Measurements from ENCODE around the gene MARCHF11. TPM values are rescaled to one million over a fixed set of nuclear protein-coding genes. Genes with fewer than 3 reads are reported as not detected.

Gene MARCHF11
- total and polyA plus RNA-seq, 2 of the 4 experiments (the other 2 are of a cell fraction) = not detected

GRCh38 chr5:16049761-16050160 lies 129.8 kb downstream of the MARCHF11 start:
- H3K9me1 ChIP-seq (ENCODE audit: insufficient read depth, low read length) = no peaks in the 10 kb centered on the region
- no peak overlapping the region for H4K8ac ChIP-seq (ENCODE audit: low read depth in 2 of 2, low read length in 2 of 2)
- dilution Hi-C loops (cut with HindIII; ENCODE audit: low sequenced_read_pairs, unreplicated experiment) (no loop called here), in situ Hi-C loops (cut with MboI; ENCODE audit: low sequenced_read_pairs) (no loop called here), intact Hi-C loops (cut with micrococcal nuclease) (no loop called here)
- BruUV-seq (replicated peaks) = no TSS peak
- H3K56ac ChIP-seq (ENCODE audit: extremely low read depth, insufficient read depth, low read length) = no peak overlapping the region
- H4K20me1 ChIP-seq (ENCODE audit: insufficient read depth, low read length) = no peaks in the 10 kb centered on the region
- H2AFZ ChIP-seq (replicated peaks; ENCODE audit: low read length, poor library complexity) = no peak overlapping the region
- no peak overlapping the region for H2AK9ac ChIP-seq (replicated peaks; ENCODE audit: low read depth, low read length, poor library complexity)
- ChIA-PET CTCF (no interaction called here), POLR2A (ENCODE audit: unreplicated experiment) (no interaction called here)
- H3K18ac ChIP-seq (ENCODE audit: low read depth, low read length) = no peak overlapping the region
- H4K5ac ChIP-seq (ENCODE audit: low read depth, low read length) = no peak overlapping the region
- ATAC-seq (ENCODE audit: low read depth) (no peak), DNase-seq (no peak)
- H4K91ac ChIP-seq (ENCODE audit: insufficient read depth, low read depth, low read length) = no peak overlapping the region
- H3K79me1 ChIP-seq (ENCODE audit: low read depth in 1 of 2, low read length in 2 of 2) = no peaks in the 10 kb centered on the region
- no peak overlapping the region for H3K4me2 ChIP-seq (ENCODE audit: low read depth, low read length)
- no peak overlapping the region for H2BK20ac ChIP-seq (ENCODE audit: low read depth, low read length)
- no CpG with 5 or more reads among the region's 1 CpG for WGBS, 2 experiments (ENCODE audit: extremely low coverage in 2 of 2, insufficient read length in 1 of 2)
- no peaks in the 10 kb centered on the region for H3K4me1 ChIP-seq (ENCODE audit: control insufficient read depth, insufficient read depth, low read length)
- H3K9ac ChIP-seq (ENCODE audit: low read depth, low read length) = no peak overlapping the region
- H3K4ac ChIP-seq (ENCODE audit: low read depth, low read length) = no peak overlapping the region
- H3K36me3 ChIP-seq (ENCODE audit: control insufficient read depth, insufficient read depth, low read length) = no peaks in the 10 kb centered on the region
- TF ChIP-seq RFX5 (IDR thresholded peaks at IDR 0.05; ENCODE audit: low read depth, low read length) = no peak
- TF ChIP-seq, protein P1, sequence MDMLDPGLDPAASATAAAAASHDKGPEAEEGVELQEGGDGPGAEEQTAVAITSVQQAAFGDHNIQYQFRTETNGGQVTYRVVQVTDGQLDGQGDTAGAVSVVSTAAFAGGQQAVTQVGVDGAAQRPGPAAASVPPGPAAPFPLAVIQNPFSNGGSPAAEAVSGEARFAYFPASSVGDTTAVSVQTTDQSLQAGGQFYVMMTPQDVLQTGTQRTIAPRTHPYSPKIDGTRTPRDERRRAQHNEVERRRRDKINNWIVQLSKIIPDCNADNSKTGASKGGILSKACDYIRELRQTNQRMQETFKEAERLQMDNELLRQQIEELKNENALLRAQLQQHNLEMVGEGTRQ (IDR thresholded peaks at IDR 0.05; ENCODE audit: low read depth, low read length) = no peak
- TF ChIP-seq RAD21 (IDR thresholded peaks at IDR 0.05; ENCODE audit: low read length) = no peak
- no peak for TF ChIP-seq BHLHE40 (IDR thresholded peaks at IDR 0.05; ENCODE audit: low read depth, low read length)
- no peak for TF ChIP-seq RCOR1 (IDR thresholded peaks at IDR 0.05; ENCODE audit: insufficient replicate concordance, low read length)
- no peak for TF ChIP-seq POLR2A (IDR thresholded peaks at IDR 0.05; ENCODE audit: low read depth, low read length)
- no peak overlapping the region for H3K27ac ChIP-seq (ENCODE audit: insufficient read depth, low read length)
- no peak overlapping the region for H3K23ac ChIP-seq (ENCODE audit: low read depth, low read length)
- no peak overlapping the region for H2AK5ac ChIP-seq (ENCODE audit: low read depth, low read length)
- H2BK15ac ChIP-seq (ENCODE audit: low read depth, low read length) = no peak overlapping the region
- no peak overlapping the region for H2BK120ac ChIP-seq (ENCODE audit: low read depth, low read length)
- H3K4me3 ChIP-seq (ENCODE audit: insufficient read depth, low read depth, low read length) = no peak overlapping the region
- no peak overlapping the region for H2BK5ac ChIP-seq (ENCODE audit: low read depth, low read length, poor library complexity, severe bottlenecking)
- no peak overlapping the region for H3K14ac ChIP-seq (replicated peaks; ENCODE audit: low read depth, low read length)
- H3K9me3 ChIP-seq (ENCODE audit: control insufficient read depth, insufficient read depth, low read length) = no peaks in the 10 kb centered on the region
- no peaks in the 10 kb centered on the region for H3K27me3 ChIP-seq (ENCODE audit: control insufficient read depth, insufficient read depth, low read length)
